B cell (primary cell): ENCODE measurements around the gene RPS6KA4. TPM values are rescaled to one million over a fixed set of nuclear protein-coding genes. Genes with fewer than 3 reads are reported as not detected.

Experiments used
- ATAC-seq: fragments of 200-7000 bp; cut with Tn5 transposase; one replicate; pipeline ENCODE4 v1.10.0; 2021; ENCODE audit warnings: low read depth, mild to moderate bottlenecking, moderate number of reproducible peaks, moderate library complexity
- CTCF ChIA-PET: fragments of 350-600 bp; sonication (Branson Sonifier 250); formaldehyde crosslinking; loops from one replicate; lab custom pipeline; 2021; ENCODE audit warnings: antibody characterized with exemption, inconsistent platforms; lab: Charles Lee
- POLR2A ChIA-PET: fragments of 350-600 bp; sonication (Branson Sonifier 250); formaldehyde crosslinking; loops from one replicate; lab custom pipeline; 2021; ENCODE audit warnings: antibody characterized with exemption; lab: Charles Lee
- DNase-seq: peaks from one replicate; pipeline ENCODE4 v3.0.0; 2013
- H2AFZ ChIP-seq: 2 replicates; pipeline ENCODE4 v1.6.1; 2012; ENCODE audit warnings: mild to moderate bottlenecking, low read depth, low read length; ENCODE audit not compliant: insufficient read depth, poor library complexity, severe bottlenecking
- H3K27ac ChIP-seq, 2 donors: 1 replicate in 1 of 2; 2 replicates in 1 of 2; pipeline ENCODE4 v1.5.1; 2012 to 2013; ENCODE audit warnings: low read length in 2 of 2, mild to moderate bottlenecking in 2 of 2, moderate library complexity in 1 of 2
- H3K27me3 ChIP-seq, 4 experiments: fragments of 200-600 bp in 1 of 4; sonication (generic) in 1 of 4; replicated peaks in 1 of 4; 1 replicate in 2 of 4; 2 replicates in 2 of 4; pipeline versions ENCODE4 v1.6.1 to v1.7.0; 2013 to 2016; ENCODE audit warnings: low read length in 3 of 4, mild to moderate bottlenecking in 2 of 4, mixed read lengths in 1 of 4, moderate library complexity in 1 of 4; ENCODE audit not compliant: insufficient read depth in 4 of 4, control insufficient read depth in 3 of 4; ENCODE audit errors: control extremely low read depth in 1 of 4
- H3K36me3 ChIP-seq, 2 experiments: replicated peaks in 1 of 2; 1 replicate in 1 of 2; 2 replicates in 1 of 2; pipeline versions ENCODE4 v1.6.1 to v1.7.1; 2013; ENCODE audit warnings: low read length in 1 of 2; ENCODE audit not compliant: insufficient read depth in 2 of 2, control insufficient read depth in 1 of 2; ENCODE audit errors: control extremely low read depth in 1 of 2, extremely low read depth in 1 of 2
- H3K4me1 ChIP-seq, 2 donors: fragments of 200-600 bp in 1 of 2; sonication (generic) in 1 of 2; 1 replicate in 1 of 2; 2 replicates in 1 of 2; pipeline versions ENCODE4 v1.5.1 to v1.6.1; 2013 to 2017; ENCODE audit warnings: low read length in 2 of 2; ENCODE audit not compliant: control insufficient read depth in 2 of 2, insufficient read depth in 2 of 2
- H3K4me2 ChIP-seq: replicated peaks from 2 replicates; pipeline ENCODE3; 2012; ENCODE audit warnings: mild to moderate bottlenecking, low read depth, low read length; ENCODE audit not compliant: poor library complexity, severe bottlenecking
- H3K4me3 ChIP-seq, 5 experiments: fragments of 200-600 bp in 1 of 5; sonication (generic) in 1 of 5; 1 replicate in 3 of 5; 2 replicates in 2 of 5; pipeline versions ENCODE4 v1.5.1 to v1.7.0; 2011 to 2016; ENCODE audit warnings: low read length in 4 of 5, mild to moderate bottlenecking in 4 of 5, low read depth in 2 of 5, control low read depth in 1 of 5, moderate library complexity in 1 of 5; ENCODE audit not compliant: insufficient read depth in 1 of 5; ENCODE audit errors: control extremely low read depth in 1 of 5, extremely low read depth in 1 of 5
- H3K79me2 ChIP-seq: fragments of 200-600 bp; sonication (generic); one replicate; pipeline ENCODE4 v1.6.0; 2016; ENCODE audit warnings: low read length; ENCODE audit not compliant: control insufficient read depth, insufficient read depth
- H3K9ac ChIP-seq: fragments of 200-600 bp; sonication (generic); 2 replicates; pipeline ENCODE4 v1.6.1; 2017; ENCODE audit warnings: mild to moderate bottlenecking, low read length, moderate library complexity
- H3K9me3 ChIP-seq, 3 donors: one replicate each; pipeline versions ENCODE4 v1.6.1 to v1.7.1; 2013; ENCODE audit warnings: low read length in 2 of 3; ENCODE audit not compliant: control insufficient read depth in 2 of 3, insufficient read depth in 1 of 3; ENCODE audit errors: control extremely low read depth in 1 of 3
- H4K20me1 ChIP-seq: 2 replicates; pipeline ENCODE4 v1.6.0; 2012; ENCODE audit warnings: mild to moderate bottlenecking, low read length; ENCODE audit not compliant: insufficient read depth, control insufficient read depth, poor library complexity, severe bottlenecking
- H3K27ac Mint-ChIP-seq: one replicate; pipeline ENCODE4 v1.8.0; 2021; ENCODE audit warnings: mixed read lengths
- H3K27me3 Mint-ChIP-seq: one replicate; pipeline ENCODE4 v1.8.0; 2021; ENCODE audit warnings: mixed read lengths
- H3K4me1 Mint-ChIP-seq: one replicate; pipeline ENCODE4 v1.8.0; 2021; ENCODE audit warnings: mixed read lengths
- H3K4me3 Mint-ChIP-seq: one replicate; pipeline ENCODE4 v1.8.0; 2021; ENCODE audit warnings: mixed read lengths
- H3K9me3 Mint-ChIP-seq: one replicate; pipeline ENCODE4 v1.8.0; 2022; ENCODE audit warnings: mixed read lengths; ENCODE audit not compliant: insufficient read depth
- CTCF ChIP-seq: fragments of 200-600 bp; IDR thresholded peaks from one replicate; pipeline ENCODE4 v1.8.0; 2022; ENCODE audit warnings: antibody characterized with exemption, mild to moderate bottlenecking
- EZH2 ChIP-seq: IDR thresholded peaks from 2 replicates; pipeline ENCODE4 v1.6.1; 2012; ENCODE audit warnings: borderline replicate concordance, low read depth, mild to moderate bottlenecking, moderate library complexity, low read length; ENCODE audit not compliant: insufficient read depth, poor library complexity, severe bottlenecking
- WGBS: methylation state at CpG from one replicate; pipeline ENCODE4 v1.1.5; 2013; ENCODE audit warnings: missing lambda C conversion rate; ENCODE audit not compliant: insufficient coverage; 5-methylcytosine and 5-hydroxymethylcytosine counted together
- intact Hi-C: fragments of 100-400 bp; cut with micrococcal nuclease; formaldehyde crosslinking; loops from one replicate; pipeline ENCODE4 v1.10.0; 2022
- polyA plus RNA-seq: library from polyadenylated mRNA; depleted of rRNA; stranded (reverse); fragments of >200 nt; gene quantifications from 2 replicates; pipeline ENCODE4 v1.2.3, GENCODE V29; 2012
- total RNA-seq, 2 donors: library from RNA; stranded (reverse); fragments of 120-200 nt in 1 of 2; gene quantifications; 1 replicate in 1 of 2; 2 replicates in 1 of 2; pipeline versions ENCODE4 v1.2.3 to v1.2.4, GENCODE V29; 2013 to 2022

Gene RPS6KA4
- total and polyA plus RNA-seq, 2 donors (not counting 1 experiment from before 2014, with no cell fraction given), result 22.6 to 32.5 TPM

GRCh38 chr11:64324692-64325469 is 34.1 kb upstream of the RPS6KA4 start:
- Mint-ChIP-seq H3K27ac (no peak overlapping the region), H3K9me3 (no peaks in the 10 kb centered on the region), H3K4me1 (peaks cover 6% of the 10 kb centered on the region), H3K4me3 (no peak overlapping the region), H3K27me3 (no peaks in the 10 kb centered on the region)
- Histone ChIP-seq H3K79me2 (no peaks in the 10 kb centered on the region), H3K36me3 (peaks cover 0 to 7% of the 10 kb centered on the region in 2 experiments), H4K20me1 (no peaks in the 10 kb centered on the region), H3K27ac (no peak overlapping the region), H3K4me2 (no peak overlapping the region), H3K4me3 (no peak overlapping the region), H3K4me1 (no peaks in the 10 kb centered on the region), H3K9me3 (no peaks in the 10 kb centered on the region), H3K9ac (no peak overlapping the region), H3K27me3 (no peaks in the 10 kb centered on the region), H2AFZ (no peak overlapping the region)
- intact Hi-C loops, result no loop called here
- TF ChIP-seq EZH2, result no peak
- TF ChIP-seq CTCF, result no peak
- CTCF ChIA-PET, result interaction anchor here (0.7 to 3.3 kb wide), 5 partner anchors 21 to 364 kb away, joined by 3 to 12 read pairs (median 3); no protein-coding TSS in a partner anchor
- POLR2A ChIA-PET, result no interaction called here
- 91% methylated on average over 5 of the region's 11 CpGs for WGBS
- no peak for DNase-seq
- no peak for ATAC-seq

GRCh38 chr11:64327375-64327774 is 31.6 kb upstream of the RPS6KA4 start:
- DNase-seq (no peak), ATAC-seq (no peak)
- no peaks in the 10 kb centered on the region for H3K27me3 Mint-ChIP-seq
- Histone ChIP-seq H3K36me3 (peaks cover 0 to 4% of the 10 kb centered on the region in 2 experiments), H3K27me3 (no peaks in the 10 kb centered on the region), H3K9me3 (no peaks in the 10 kb centered on the region), H3K4me2 (no peak overlapping the region), H3K27ac (no peak overlapping the region), H2AFZ (no peak overlapping the region), H3K4me1 (peaks cover 11 to 14% of the 10 kb centered on the region in 2 donors), H4K20me1 (no peaks in the 10 kb centered on the region), H3K4me3 (no peak overlapping the region), H3K79me2 (peaks cover 6% of the 10 kb centered on the region), H3K9ac (no peak overlapping the region)
- no peak overlapping the region for H3K4me3 Mint-ChIP-seq
- CTCF ChIA-PET, result interaction anchor here (0.6 to 1.1 kb wide), 3 partner anchors 10 to 28 kb away, joined by 3 to 5 read pairs (median 4); partner anchors contain the start of genes PRDX5 and TRMT112
- TF ChIP-seq EZH2 (no peak), CTCF (no peak)
- POLR2A ChIA-PET, result no interaction called here
- WGBS, result 100% methylated on average over 2 of the region's 2 CpGs
- peaks cover 11% of the 10 kb centered on the region for H3K4me1 Mint-ChIP-seq
- intact Hi-C loops, result no loop called here
- no peak overlapping the region for H3K27ac Mint-ChIP-seq
- no peaks in the 10 kb centered on the region for H3K9me3 Mint-ChIP-seq
